K562 (cell line): ENCODE data around the gene MYO6. TPM values are rescaled to one million over a fixed set of nuclear protein-coding genes. Genes with fewer than 3 reads are reported as not detected.

Source experiments
- ATAC-seq: fragments of 200-7000 bp; cut with Tn5 transposase; 3 replicates; pipeline ENCODE4 v1.9.1; 2020; ENCODE audit warnings: moderate library complexity
- BruUV-seq: library from RNA; stranded (reverse); fragments of 400-500 nt; replicated peaks from 2 replicates; lab custom pipeline; 2021; lab: Mats Ljungman, UMichigan
- CTCF ChIA-PET: fragments of 300-600 bp; formaldehyde crosslinking; extraction: SDS; loops from one replicate; lab custom pipeline; 2021; ENCODE audit warnings: low intra/inter-chr PET ratio; lab: Yijun Ruan, JAX
- POLR2A ChIA-PET: fragments of 300-600, 350-650 bp; sonication (Branson Sonifier 250); formaldehyde crosslinking; extraction: SDS; loops from one replicate; lab custom pipeline; 2021; ENCODE audit warnings: antibody characterized with exemption, inconsistent platforms; lab: Yijun Ruan, JAX
- DNase-seq, 4 experiments: peaks; one replicate each; pipeline versions ENCODE4 v3.0.0 to v3.0.0-alpha.2; 2011 to 2018; ENCODE audit warnings: low spot score in 3 of 4, mixed read lengths in 3 of 4; ENCODE audit errors: extremely low read depth in 1 of 4
- FAIRE-seq: peaks from 2 replicates; lab custom pipeline; 2011; peaks lifted over from hg19 to GRCh38; lab: Jason Lieb, UNC
- H2AFZ ChIP-seq: 2 replicates; pipeline ENCODE4 v1.6.0; 2011; ENCODE audit warnings: low read depth, low read length, control low read depth, inconsistent platforms
- H3K27ac ChIP-seq: fragments of 200-600 bp; 3 replicates; pipeline ENCODE4 v1.8.0; 2011; ENCODE audit warnings: low read depth, mild to moderate bottlenecking, control low read depth, inconsistent platforms, low read length, moderate library complexity, mixed read lengths; ENCODE audit errors: extremely low read depth
- H3K27me3 ChIP-seq, 2 experiments: fragments of 300-600 bp in 1 of 2; 2 replicates in 1 of 2; 3 replicates in 1 of 2; pipeline versions ENCODE4 v1.6.0 to v1.8.0; 2011; ENCODE audit warnings: inconsistent platforms in 2 of 2, low read length in 2 of 2, mild to moderate bottlenecking in 1 of 2, mixed read lengths in 1 of 2, moderate library complexity in 1 of 2; ENCODE audit not compliant: control insufficient read depth in 2 of 2, insufficient read depth in 2 of 2
- H3K36me3 ChIP-seq: fragments of 300-600 bp; 3 replicates; pipeline ENCODE4 v1.8.0; 2011; ENCODE audit warnings: mild to moderate bottlenecking, low read length, inconsistent platforms; ENCODE audit not compliant: control insufficient read depth, insufficient read depth
- H3K4me1 ChIP-seq, 2 experiments: fragments of 200-600 bp in 1 of 2; replicated peaks in 1 of 2; 2 replicates in 1 of 2; 3 replicates in 1 of 2; pipeline versions ENCODE4 v1.5.1 to v1.8.0; 2011; ENCODE audit warnings: inconsistent platforms in 2 of 2, low read length in 2 of 2, mild to moderate bottlenecking in 1 of 2, mixed read lengths in 1 of 2, moderate library complexity in 1 of 2; ENCODE audit not compliant: control insufficient read depth in 2 of 2, insufficient read depth in 2 of 2
- H3K4me2 ChIP-seq: 2 replicates; pipeline ENCODE4 v1.6.1; 2011; ENCODE audit warnings: low read length, control low read depth, inconsistent platforms, mixed read lengths; ENCODE audit not compliant: insufficient read depth
- H3K4me3 ChIP-seq: fragments of 200-600 bp; sonication (generic), shearing (Covaris generic); 2 replicates; pipeline ENCODE4 v1.5.1; 2016; ENCODE audit warnings: control low read depth, inconsistent platforms
- H3K79me2 ChIP-seq: fragments of 200-600 bp; 3 replicates; pipeline ENCODE4 v1.8.0; 2011; ENCODE audit warnings: low read length, inconsistent platforms; ENCODE audit not compliant: control insufficient read depth, insufficient read depth
- H3K9ac ChIP-seq, 2 experiments: 2 replicates each; pipeline versions ENCODE4 v1.6.0 to v1.6.1; 2011; ENCODE audit warnings: low read depth in 2 of 2, low read length in 2 of 2, control low read depth in 1 of 2, inconsistent platforms in 1 of 2, mild to moderate bottlenecking in 1 of 2, mixed read lengths in 1 of 2; ENCODE audit not compliant: insufficient read depth in 1 of 2
- H3K9me1 ChIP-seq: one replicate; pipeline ENCODE4 v1.6.0; 2011; ENCODE audit warnings: inconsistent platforms, mild to moderate bottlenecking, low read length, moderate library complexity; ENCODE audit not compliant: control insufficient read depth, insufficient read depth
- H3K9me3 ChIP-seq: replicated peaks from 2 replicates; pipeline ENCODE4 v1.5.1; 2011; ENCODE audit warnings: low read depth, low read length, inconsistent platforms; ENCODE audit not compliant: control insufficient read depth, insufficient read depth
- H4K20me1 ChIP-seq: replicated peaks from 2 replicates; pipeline ENCODE4 v1.6.1; 2011; ENCODE audit warnings: low read length, inconsistent platforms, mixed read lengths; ENCODE audit not compliant: control insufficient read depth, insufficient read depth
- ADNP ChIP-seq: fragments of 200-800 bp; sonication (Bioruptor generic); IDR thresholded peaks from 2 replicates; pipeline ENCODE4 v1.6.1; 2016; ENCODE audit warnings: missing genetic modification characterization, missing compliant biosample characterization
- CEBPZ ChIP-seq: fragments of 150-350 bp; IDR thresholded peaks from 2 replicates; pipeline ENCODE4 v1.6.1; 2014; ENCODE audit warnings: low read depth, mild to moderate bottlenecking, low read length, borderline replicate concordance
- CLOCK ChIP-seq: fragments of 250-450 bp; sonication (Bioruptor Pico); IDR thresholded peaks from 2 replicates; pipeline ENCODE4 v1.4.0; 2020; ENCODE audit warnings: mild to moderate bottlenecking, moderate library complexity, borderline replicate concordance
- ETS2 ChIP-seq: IDR thresholded peaks from 2 replicates; pipeline ENCODE4 v1.6.1; 2016; ENCODE audit warnings: borderline replicate concordance, missing genetic modification characterization, mild to moderate bottlenecking, moderate library complexity, missing compliant biosample characterization; ENCODE audit not compliant: poor library complexity, severe bottlenecking
- HNRNPL ChIP-seq: fragments of 200-400 bp; formaldehyde crosslinking; IDR thresholded peaks from 2 replicates; pipeline ENCODE4 v1.6.1; 2017; ENCODE audit warnings: low read depth, mild to moderate bottlenecking, low read length
- OTX1 ChIP-seq: fragments of 450-650 bp; formaldehyde crosslinking; IDR thresholded peaks from 2 replicates; pipeline ENCODE4 v1.4.0; 2022; ENCODE audit warnings: mild to moderate bottlenecking
- ZBTB1 ChIP-seq: sonication (generic); formaldehyde crosslinking; IDR thresholded peaks from 2 replicates; pipeline ENCODE4 v1.8.1; 2023; ENCODE audit warnings: missing genetic modification reagents, low read depth, mild to moderate bottlenecking, borderline replicate concordance
- ZNF668 ChIP-seq: fragments of 250-450 bp; sonication (Bioruptor Pico); IDR thresholded peaks from 2 replicates; pipeline ENCODE4 v1.8.0; 2022; ENCODE audit warnings: mild to moderate bottlenecking, inconsistent platforms
- WGBS: fragments of 100-300 bp; shearing (Covaris generic); methylation state at CpG from one replicate; pipeline ENCODE4 v1.1.6; 2016; ENCODE audit warnings: low coverage, mixed read lengths; ENCODE audit not compliant: insufficient coverage; ENCODE audit errors: missing lambda C conversion rate; 5-methylcytosine and 5-hydroxymethylcytosine counted together
- in situ Hi-C: fragments of 300-500 bp; cut with MboI; formaldehyde crosslinking; loops from 4 replicates; pipeline ENCODE4 v1.15.0; 2018; ENCODE audit warnings: inconsistent platforms, mixed read lengths
- intact Hi-C: fragments of 100-400 bp; cut with micrococcal nuclease; formaldehyde crosslinking; loops from 2 replicates; pipeline ENCODE4 v1.14.2; 2022
- polyA plus RNA-seq, 8 experiments: library from polyadenylated mRNA; depleted of rRNA in 4 of 8; stranded (reverse) in 5 of 8; unstranded in 3 of 8; fragments of >200 nt; fragmentation: Nextera tagmentation in 2 of 8; fragmentation: Illumina TruSeq in 1 of 8; extraction: Ambion mirVana in 2 of 8; extraction: Trizol in 1 of 8; gene quantifications; 2 replicates each; pipeline versions ENCODE4 v1.2.1 to v1.2.3, GENCODE V29; 2011 to 2014; ENCODE audit warnings: inconsistent platforms in 1 of 8, missing spikeins in 1 of 8
- total RNA-seq, 7 experiments: library from RNA; depleted of rRNA in 6 of 7; stranded (reverse); fragments of >200 nt in 6 of 7; fragmentation: Illumina TruSeq in 2 of 7; extraction: Trizol in 2 of 7; gene quantifications; 2 replicates each; pipeline versions ENCODE4 v1.2.1 to v1.2.3, GENCODE V29; 2011 to 2021; ENCODE audit warnings: low replicate concordance in 1 of 7

MYO6 gene
- total and polyA plus RNA-seq, 9 of the 15 experiments (the other 6 are each of a cell fraction or from before 2014, with no cell fraction given) = 1.3 to 5.5 (median 2.7) TPM

GRCh38 chr6:75755704-75756103 lies 6.7 kb downstream of the MYO6 start:
- Histone ChIP-seq H3K9me3 (no peaks in the 10 kb centered on the region), H3K4me2 (no peak overlapping the region), H3K9ac (no peak overlapping the region), H3K4me3 (no peak overlapping the region), H3K79me2 (no peaks in the 10 kb centered on the region), H3K4me1 (no peaks in the 10 kb centered on the region; a peak in 1 of 5 replicates), H3K36me3 (no peaks in the 10 kb centered on the region), H3K9me1 (no peaks in the 10 kb centered on the region), H2AFZ (no peak overlapping the region), H3K27ac (no peak overlapping the region), H4K20me1 (no peaks in the 10 kb centered on the region), H3K27me3 (no peaks in the 10 kb centered on the region)
- BruUV-seq = no TSS peak
- TF ChIP-seq ADNP (tag) (no peak), ZNF668 (CRISPR knock-in tag) (no peak), CLOCK (CRISPR knock-in tag) (no peak), CEBPZ (no peak), OTX1 (CRISPR knock-in tag) (no peak), ZBTB1 (CRISPR knock-in tag) (no peak), HNRNPL (no peak), ETS2 (tag) (no peak)
- CTCF ChIA-PET = no interaction called here
- in situ Hi-C loops (no loop called here), intact Hi-C loops (no loop called here)
- WGBS = 16% methylated on average over 5 of the region's 5 CpGs
- no peak for FAIRE-seq
- POLR2A ChIA-PET = no interaction called here
- no peak for ATAC-seq
- no peak for DNase-seq
